Measurements from ENCODE around the gene INPP5K. TPM values are rescaled to one million over a fixed set of nuclear protein-coding genes. Genes with fewer than 3 reads are reported as not detected.
"Not testable (repeated sequence)": the region's sequence is repeated elsewhere in the genome, so short reads cannot be mapped to it uniquely, and the experiment has no call there.

The INPP5K gene
- 100 to 1,000 TPM; 102 to 196 (median 114) TPM for total RNA-seq

DNA sequence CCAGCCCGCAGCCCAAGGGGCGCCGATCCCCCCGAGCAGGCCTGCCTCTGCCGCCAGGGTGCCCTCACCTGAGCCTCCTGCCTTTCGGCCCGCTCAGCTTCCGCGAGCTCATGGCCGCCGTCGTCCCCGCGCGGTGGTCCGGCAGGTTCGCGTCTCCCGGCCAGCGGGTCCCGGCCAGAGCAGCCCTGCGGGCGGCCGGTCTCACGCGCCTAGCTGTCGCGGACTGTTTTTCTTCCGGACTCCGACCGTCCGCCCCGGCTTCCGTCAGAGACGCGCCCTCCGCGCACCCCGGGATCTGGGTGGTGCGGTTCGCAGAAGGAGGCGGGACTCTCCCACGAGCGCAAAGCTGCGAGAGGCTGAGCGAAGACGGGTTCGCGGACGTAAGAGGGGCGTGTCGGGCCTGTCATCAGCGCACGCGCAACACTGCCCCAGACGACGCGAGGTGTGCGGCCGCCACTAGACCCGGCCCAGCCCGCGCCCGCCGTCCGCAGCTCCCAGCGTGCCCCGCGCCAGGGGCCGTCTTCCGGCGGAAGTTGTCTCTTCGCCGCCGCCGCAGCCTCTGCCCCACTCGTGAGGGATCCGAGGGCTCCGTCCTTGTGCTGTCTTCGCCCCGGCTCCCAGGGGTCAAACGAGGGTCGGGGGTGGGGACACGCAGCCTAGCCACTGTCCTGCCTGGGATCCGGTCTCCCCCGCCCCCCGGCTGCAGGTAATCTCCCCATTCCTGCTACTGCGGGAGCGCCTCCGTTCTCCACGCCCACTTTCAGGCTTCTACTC is at the start of gene INPP5K:
INPP5K (minus strand) TSS at position 225 of the 774 bp plus-strand sequence; CDS start at position 112, 113 bp downstream.
- ATAC-seq (peak; percentile 88 to 89), DNase-seq (peak; percentile 98)
- intact Hi-C loops (cut with DNase I; ENCODE audit: low total_unique reads) (loop anchor here (1.0 to 5.0 kb wide), 4 partner anchors 46 to 249 kb away; partner anchors contain the start of gene PITPNA), in situ Hi-C loops (cut with MboI; ENCODE audit: low sequenced_read_pairs in 4 of 4) (loop anchor here (5.0 to 25.0 kb wide), 7 partner anchors 62 to 254 kb away; partner anchors contain the start of genes BHLHA9 (in 3 of the 4), TRARG1 (in 2 of the 4) and CRK (in 1 of the 4))
- Histone ChIP-seq H3K4me3 (peak within 1 kb of the TSS; percentile 81 to 98 (median 90)), H3K36me3 (peaks cover 0 to 13% of the 10 kb centered on the region in 2 donors), H3K27ac (peak within 1 kb of the TSS; percentile 91 to 99 (median 98)), H3K4me1 (peaks cover 52 to 55% of the 10 kb centered on the region in 2 donors), H3K9me3 (no peaks in the 10 kb centered on the region), H3K27me3 (no peaks in the 10 kb centered on the region)
- peak; percentile 84 to 92 for TF ChIP-seq POLR2A (IDR thresholded peaks at IDR 0.05)
- TF ChIP-seq, protein P1, sequence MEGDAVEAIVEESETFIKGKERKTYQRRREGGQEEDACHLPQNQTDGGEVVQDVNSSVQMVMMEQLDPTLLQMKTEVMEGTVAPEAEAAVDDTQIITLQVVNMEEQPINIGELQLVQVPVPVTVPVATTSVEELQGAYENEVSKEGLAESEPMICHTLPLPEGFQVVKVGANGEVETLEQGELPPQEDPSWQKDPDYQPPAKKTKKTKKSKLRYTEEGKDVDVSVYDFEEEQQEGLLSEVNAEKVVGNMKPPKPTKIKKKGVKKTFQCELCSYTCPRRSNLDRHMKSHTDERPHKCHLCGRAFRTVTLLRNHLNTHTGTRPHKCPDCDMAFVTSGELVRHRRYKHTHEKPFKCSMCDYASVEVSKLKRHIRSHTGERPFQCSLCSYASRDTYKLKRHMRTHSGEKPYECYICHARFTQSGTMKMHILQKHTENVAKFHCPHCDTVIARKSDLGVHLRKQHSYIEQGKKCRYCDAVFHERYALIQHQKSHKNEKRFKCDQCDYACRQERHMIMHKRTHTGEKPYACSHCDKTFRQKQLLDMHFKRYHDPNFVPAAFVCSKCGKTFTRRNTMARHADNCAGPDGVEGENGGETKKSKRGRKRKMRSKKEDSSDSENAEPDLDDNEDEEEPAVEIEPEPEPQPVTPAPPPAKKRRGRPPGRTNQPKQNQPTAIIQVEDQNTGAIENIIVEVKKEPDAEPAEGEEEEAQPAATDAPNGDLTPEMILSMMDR (IDR thresholded peaks at IDR 0.05 in 4 of 5, conservative IDR thresholded peaks at IDR 0.05 in 1 of 5) = peak in 1 of 5 experiments; percentile 28

- no peak for ATAC-seq
- H3K9me3 ChIP-seq = no peaks in the 10 kb centered on the region
- H3K27ac ChIP-seq = no peak overlapping the region
- no peak overlapping the region for H3K4me3 ChIP-seq
- in situ Hi-C loops (cut with MboI; ENCODE audit: low sequenced_read_pairs in 4 of 4) = no loop called here
- H3K4me1 ChIP-seq = peaks cover 8 to 13% of the 10 kb centered on the region in 2 donors
- TF ChIP-seq, protein P1 (IDR thresholded peaks at IDR 0.05 in 4 of 5, conservative IDR thresholded peaks at IDR 0.05 in 1 of 5) = no peak
- TF ChIP-seq POLR2A (IDR thresholded peaks at IDR 0.05) = no peak
- no peaks in the 10 kb centered on the region for H3K27me3 ChIP-seq
- DNase-seq = no peak
- intact Hi-C loops (cut with DNase I; ENCODE audit: low total_unique reads) = no loop called here
- H3K36me3 ChIP-seq = no peaks in the 10 kb centered on the region
Observed at GRCh38 chr17:1565877-1566276, 49.5 kb upstream of the INPP5K start.

DNA sequence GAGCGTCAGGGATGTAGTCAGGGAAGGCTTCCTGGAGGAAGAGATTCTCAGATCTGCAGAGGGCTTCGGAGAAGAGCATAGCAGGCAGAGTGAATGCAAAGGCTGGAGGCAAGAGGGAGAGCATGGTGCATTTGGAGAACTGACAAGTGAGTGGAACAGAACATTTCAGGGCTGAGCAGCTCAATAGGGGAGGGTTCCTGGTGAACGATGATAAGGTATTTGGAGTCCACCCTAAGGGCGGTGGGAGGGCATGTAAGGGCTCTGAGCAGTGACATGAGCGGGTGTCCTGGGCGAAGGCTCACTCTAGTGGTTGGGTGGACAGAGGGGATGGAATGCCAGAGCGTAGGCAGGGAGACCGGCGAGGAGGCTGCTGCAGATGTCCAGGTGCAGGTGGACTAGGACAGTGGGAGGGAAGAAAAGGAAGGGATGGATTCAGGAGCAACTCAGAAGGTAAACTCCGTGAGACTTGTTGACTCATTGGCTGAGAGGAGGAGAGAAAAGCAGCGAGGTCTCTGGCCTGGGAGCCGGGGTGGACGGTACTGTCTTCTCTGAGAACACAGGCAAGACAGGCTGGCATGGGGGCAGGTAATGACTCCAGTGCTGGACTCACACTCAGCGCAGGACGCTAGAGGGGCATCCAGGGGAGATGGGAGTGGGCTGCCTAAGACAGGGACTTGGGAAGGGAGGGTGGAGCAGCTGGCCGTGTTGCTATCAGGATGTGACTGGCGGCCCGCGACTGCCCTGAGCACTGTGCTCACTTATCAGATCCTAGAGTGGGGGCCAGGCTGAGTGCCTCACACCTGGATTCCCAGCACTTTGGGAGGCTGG is 47.6 kb upstream of the INPP5K start:
- intact Hi-C loops (cut with DNase I; ENCODE audit: low total_unique reads) = loop anchor here (2.0 to 5.0 kb wide), 2 partner anchors 47 to 287 kb away; partner anchors contain the start of gene INPP5K
- no peaks in the 10 kb centered on the region for H3K9me3 ChIP-seq
- in situ Hi-C loops (cut with MboI; ENCODE audit: low sequenced_read_pairs in 4 of 4) = no loop called here
- H3K36me3 ChIP-seq = no peaks in the 10 kb centered on the region
- no peak overlapping the region for H3K27ac ChIP-seq
- H3K4me1 ChIP-seq = peaks cover 12 to 27% of the 10 kb centered on the region in 2 donors
- no peak for TF ChIP-seq POLR2A (IDR thresholded peaks at IDR 0.05)
- TF ChIP-seq, protein P1 (IDR thresholded peaks at IDR 0.05 in 4 of 5, conservative IDR thresholded peaks at IDR 0.05 in 1 of 5) = no peak
- H3K4me3 ChIP-seq = no peak overlapping the region
- DNase-seq = no peak
- ATAC-seq = no peak
- H3K27me3 ChIP-seq = no peaks in the 10 kb centered on the region

DNA sequence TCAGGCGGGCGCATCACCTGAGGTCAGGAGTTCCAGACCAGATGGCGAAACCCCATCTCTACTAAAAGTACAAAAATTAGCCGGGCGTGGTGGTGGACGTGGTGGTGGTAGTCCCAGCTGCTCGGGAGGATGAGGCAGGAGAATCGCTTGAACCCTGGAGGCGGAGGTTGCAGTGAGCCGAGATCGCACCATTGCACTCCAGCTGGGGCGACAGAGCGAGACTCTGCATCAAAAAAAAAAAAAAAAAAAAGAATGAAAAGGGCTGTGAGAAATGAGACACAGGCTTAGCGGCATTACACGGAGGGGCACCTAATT is 47.0 kb upstream of the INPP5K start:
- DNase-seq; in situ Hi-C loops (cut with MboI; ENCODE audit: low sequenced_read_pairs in 4 of 4); H3K27me3 ChIP-seq; H3K36me3 ChIP-seq; ATAC-seq; H3K9me3 ChIP-seq; H3K27ac ChIP-seq; H3K4me3 ChIP-seq: not testable (repeated sequence)
- H3K4me1 ChIP-seq = peaks cover 12 to 27% of the 10 kb centered on the region in 2 donors
- intact Hi-C loops (cut with DNase I; ENCODE audit: low total_unique reads) = loop anchor here (2.0 to 5.0 kb wide), 2 partner anchors 46 to 287 kb away; partner anchors contain the start of gene INPP5K
